HS-27A (cell line): ENCODE data around the gene ANKRD36B.
"Not testable (repeated sequence)": the region's sequence is repeated elsewhere in the genome, so short reads cannot be mapped to it uniquely, and the experiment has no call there.

ENCODE experiments used
- DNase-seq: peaks from one replicate; pipeline ENCODE4 v3.0.0-alpha.2; 2012; ENCODE audit warnings: low read depth, missing footprints

The ANKRD36B gene

DNA sequence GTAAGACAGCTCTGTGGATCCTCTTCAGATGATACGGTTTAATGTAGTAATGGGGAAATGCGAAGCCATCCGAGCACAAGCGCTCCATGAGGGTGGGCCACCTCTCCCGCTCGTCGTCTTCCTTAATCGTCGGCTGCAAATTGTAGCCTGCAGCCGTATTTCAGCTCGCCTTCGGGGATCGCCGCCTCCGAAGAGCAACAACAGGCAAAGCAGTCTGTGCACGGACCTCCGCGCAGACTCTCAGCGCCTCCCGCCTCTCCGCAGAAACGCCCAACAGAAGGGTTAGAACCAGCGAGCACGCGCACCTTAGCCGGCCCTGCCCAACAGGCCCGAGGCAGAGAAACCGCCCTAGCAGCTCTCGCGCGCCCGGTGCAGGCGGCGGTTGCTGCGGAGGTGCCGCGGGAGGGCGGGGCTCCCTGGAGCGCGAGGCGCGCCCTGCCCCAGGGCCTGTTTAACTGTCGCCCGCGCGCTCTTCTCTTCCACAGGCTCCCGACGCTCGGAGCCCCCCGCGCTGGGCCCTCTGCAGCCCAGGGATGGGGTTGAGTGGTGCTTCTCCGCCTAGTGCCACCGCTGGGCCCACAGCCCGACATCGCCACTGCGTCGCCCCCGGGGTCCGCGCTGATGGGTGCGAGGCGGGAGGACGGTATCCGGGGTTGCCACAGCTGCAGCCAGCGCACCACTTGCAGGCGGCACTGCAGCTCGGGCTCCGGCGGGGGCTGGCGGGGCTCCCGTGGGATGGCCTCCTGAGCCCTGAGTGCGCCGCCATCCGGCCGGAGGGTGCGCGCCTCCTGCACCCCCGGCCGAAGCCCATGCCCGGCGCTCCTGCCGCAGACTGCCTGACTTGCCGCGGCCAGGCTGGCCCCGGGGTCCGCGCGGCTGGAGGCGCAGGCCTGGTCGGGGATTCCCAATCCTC lies at the start of gene ANKRD36B:
TSS of gene ANKRD36B (minus strand) at position 280 of the 913 bp plus-strand sequence. CDS start at position 88, 192 bp downstream.
- DNase-seq = peak; percentile 23

DNA sequence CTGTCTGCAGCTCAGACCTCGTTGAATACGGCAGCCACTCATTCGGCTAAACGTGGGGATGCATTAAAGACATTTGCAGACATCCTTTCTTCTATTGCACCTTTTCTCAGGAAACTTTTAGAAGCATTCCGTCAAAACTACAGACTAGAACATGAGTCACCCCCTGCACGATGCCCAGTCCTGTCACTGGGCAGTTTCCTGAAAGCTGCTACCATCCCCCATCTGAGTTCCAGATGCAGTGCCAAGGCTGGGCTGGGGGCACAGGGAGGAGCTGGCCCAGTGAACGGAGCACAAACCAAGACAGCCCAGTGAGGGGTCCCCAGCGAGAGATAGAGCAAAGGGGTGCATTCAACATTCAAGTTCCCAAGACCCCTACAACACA lies 36.4 kb upstream of the ANKRD36B start:
- DNase-seq = not testable (repeated sequence)

DNA sequence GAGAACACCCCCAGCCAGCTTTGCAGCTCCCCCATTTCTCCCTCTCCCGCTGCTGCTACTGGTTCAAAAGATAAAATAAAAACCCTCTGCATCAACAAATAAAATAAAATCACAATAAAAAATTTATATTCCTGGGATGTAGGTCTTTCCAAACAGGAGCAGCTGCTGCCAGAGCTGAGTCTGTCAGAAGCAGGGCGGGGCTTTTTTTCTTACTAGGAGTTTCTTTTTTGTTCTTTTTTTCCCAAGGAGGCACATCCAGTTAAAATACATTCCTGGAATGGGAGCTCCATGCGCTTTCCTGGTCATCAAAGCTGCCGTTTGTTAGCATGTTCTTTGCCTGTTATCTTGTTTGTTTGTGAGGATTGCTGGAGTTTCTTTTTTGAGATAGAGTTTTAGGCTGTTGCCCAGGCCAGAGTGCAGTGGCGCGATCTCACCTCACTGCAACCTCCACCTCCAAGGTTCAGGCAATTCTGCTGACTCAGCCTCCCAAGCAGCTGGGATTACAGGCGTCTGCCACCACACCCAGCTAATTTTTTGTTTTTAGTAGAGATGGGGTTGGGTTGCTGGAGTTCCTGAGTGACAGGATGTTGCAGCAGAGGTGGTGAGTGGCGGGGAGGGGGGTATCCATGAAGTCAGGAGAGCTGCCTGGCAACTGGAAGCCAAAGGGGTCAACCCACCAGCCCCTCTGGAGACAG lies 35.8 kb upstream of the ANKRD36B start:
- not testable (repeated sequence) for DNase-seq

- DNase-seq = not testable (repeated sequence)
These were observed 33.3 kb upstream of the ANKRD36B start for GRCh38 chr2:97622976-97623375.

DNA sequence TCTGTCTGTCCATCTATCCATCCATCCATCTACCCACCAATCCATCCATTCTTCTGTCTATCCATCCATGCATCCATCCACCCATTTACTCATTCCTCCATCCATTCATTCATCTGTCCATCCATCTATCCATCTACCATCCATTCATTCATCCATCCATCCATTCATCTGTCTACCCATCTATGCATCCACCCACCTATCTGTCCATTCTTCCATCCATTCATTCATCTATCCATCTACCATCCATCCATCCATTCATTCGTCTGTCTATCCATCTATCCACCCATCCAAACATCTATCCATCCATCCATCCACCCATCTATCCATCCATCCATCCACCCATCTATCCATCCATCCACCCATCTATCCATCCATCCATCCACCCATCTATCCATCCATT lies 30.8 kb upstream of the ANKRD36B start:
- DNase-seq = not testable (repeated sequence)

- not testable (repeated sequence) for DNase-seq
These were observed 29.5 kb upstream of the ANKRD36B start for GRCh38 chr2:97618939-97619827.

DNA sequence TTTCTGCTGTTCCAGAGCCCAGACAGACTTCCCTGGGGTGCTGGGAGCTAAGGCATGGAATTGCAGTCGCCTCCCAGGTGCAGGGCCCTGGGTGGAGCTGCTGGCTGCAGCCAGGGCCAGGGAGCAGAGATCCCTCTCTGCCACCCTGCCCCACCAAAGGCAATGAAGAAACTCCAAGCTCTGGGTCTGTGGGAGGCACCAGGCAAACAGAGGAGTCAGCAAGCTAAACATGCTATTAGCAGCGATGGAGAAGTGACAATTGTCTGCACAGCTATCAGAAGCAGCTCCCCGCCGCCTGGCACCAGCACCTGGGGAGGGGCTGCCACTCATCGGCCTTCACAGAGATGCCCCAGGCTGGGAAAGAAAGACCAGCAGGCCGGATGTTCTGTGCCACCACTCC lies 28.2 kb upstream of the ANKRD36B start:
- no peak for DNase-seq

DNA sequence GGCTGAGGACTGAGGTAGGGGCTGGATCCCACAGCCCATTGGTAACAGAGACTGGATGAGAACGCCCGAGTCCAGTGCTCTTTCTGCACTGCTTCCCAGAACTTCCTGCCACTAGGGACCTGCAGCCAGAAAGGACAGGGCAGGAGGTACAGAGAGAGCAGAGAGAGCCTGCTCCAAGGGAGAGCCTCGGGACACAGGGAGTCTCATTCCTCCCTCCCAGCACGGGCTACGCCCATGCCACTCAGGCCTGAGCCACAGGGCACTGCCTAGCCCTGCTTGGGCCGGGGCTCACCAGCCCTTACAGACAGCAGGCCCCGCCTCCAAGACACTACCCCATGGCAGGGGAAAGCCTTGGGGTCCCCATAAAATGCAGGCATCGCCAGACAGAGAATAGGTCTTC lies 26.1 kb upstream of the ANKRD36B start:
- DNase-seq = not testable (repeated sequence)

DNA sequence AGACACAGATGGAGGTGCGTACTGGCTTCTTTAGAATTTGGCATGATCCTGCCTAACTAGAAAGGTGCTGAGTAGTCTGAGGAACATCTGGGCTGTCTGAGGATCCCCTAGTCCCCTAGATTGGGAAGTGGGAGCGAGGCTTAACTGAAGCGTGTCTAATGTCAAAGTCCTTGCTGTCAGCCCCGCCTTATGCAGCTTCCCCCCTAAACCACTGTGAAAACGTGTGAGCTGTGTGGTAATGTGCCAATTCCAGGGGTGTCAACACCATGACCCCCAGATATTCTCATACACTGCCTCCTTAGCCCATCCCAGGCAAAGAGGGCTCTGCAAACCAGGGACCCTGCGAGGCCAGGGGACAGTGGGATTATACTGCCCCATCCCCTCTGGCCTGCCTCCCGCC lies 22.2 kb upstream of the ANKRD36B start:
- DNase-seq = not testable (repeated sequence)

GRCh38 chr2:97608745-97609144 lies 19.1 kb upstream of the ANKRD36B start:
- DNase-seq = not testable (repeated sequence)

- DNase-seq = not testable (repeated sequence)
These were observed 16.1 kb upstream of the ANKRD36B start for GRCh38 chr2:97605524-97606339.

DNA sequence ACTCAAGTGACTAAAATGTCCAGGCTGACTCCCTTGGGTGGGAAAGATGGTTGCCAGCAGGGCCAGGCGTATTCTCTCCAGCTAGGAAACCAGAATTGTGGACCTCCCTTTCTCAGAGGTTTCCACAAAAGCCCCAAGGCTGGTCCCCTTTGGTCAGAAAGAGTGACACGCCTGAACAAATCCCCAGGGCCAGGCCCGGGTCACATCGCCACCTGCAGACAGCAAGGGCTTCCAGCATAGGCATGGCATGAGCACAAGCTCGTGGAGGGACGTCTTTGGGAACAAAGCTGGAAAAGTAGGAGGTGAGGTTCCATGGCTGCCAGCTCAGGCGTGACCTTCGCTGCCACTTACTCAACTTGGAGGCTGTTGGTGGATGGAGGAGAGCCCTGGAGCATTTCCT lies 15.4 kb upstream of the ANKRD36B start:
- not testable (repeated sequence) for DNase-seq

DNA sequence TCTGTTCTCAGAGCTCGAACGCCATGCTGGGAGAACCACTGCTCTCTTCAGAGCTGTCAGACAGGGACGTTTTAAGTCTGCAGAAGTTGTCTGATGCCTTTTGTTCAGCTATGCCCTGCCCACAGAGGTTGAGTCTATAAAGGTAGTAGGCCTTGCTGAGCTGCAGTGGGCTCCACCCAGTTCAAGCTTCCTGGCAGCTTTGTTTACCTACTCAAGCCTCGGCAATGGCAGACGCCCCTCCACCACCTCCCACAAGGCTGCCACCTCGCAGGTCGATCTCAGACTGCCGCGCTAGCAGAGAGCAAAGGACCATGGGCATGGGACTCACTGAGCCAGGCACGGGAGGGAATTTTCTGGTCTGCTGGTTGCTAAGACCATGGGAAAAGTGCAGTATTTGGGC lies 11.9 kb upstream of the ANKRD36B start:
- DNase-seq = not testable (repeated sequence)

DNA sequence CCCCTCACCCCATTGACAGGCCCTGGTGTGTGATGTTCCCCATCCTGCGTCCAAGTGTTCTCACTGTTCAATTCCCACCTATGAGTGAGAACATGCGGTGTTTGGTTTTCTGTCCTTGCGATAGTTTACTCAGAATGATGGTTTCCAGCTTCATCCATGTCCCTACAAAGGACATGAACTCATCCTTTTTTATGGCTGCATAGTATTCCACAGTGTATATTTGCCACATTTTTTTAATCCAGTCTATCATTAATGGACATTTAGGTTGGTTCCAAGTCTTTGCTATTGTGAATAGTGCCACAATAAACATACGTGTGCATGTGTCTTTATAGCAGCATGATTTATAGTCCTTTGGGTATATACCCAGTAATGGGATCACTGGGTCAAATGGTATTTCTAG lies 6.5 kb upstream of the ANKRD36B start:
- not testable (repeated sequence) for DNase-seq

GRCh38 chr2:97593520-97593919 lies 3.8 kb upstream of the ANKRD36B start:
- not testable (repeated sequence) for DNase-seq

- DNase-seq = peak; percentile 62
These were observed 1.1 kb upstream of the ANKRD36B start for GRCh38 chr2:97590515-97591394.

DNA sequence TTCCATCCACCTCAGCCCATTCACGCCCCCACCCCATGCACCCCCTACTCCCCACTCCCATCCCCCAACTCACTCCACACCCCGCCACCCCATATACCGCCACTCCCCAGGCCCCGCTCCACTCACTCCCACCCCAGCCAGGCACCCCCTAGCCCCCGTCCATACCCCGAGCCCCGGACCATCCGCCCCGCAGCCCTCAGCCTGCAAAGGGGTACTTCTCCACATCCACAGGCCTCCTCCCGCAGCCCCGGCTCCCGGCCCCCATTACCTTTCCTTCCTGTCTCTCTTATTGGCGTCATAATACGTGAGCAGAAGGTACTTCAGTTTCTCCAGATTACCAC lies 450 bp downstream of the ANKRD36B start:
- DNase-seq = not testable (repeated sequence)

DNA sequence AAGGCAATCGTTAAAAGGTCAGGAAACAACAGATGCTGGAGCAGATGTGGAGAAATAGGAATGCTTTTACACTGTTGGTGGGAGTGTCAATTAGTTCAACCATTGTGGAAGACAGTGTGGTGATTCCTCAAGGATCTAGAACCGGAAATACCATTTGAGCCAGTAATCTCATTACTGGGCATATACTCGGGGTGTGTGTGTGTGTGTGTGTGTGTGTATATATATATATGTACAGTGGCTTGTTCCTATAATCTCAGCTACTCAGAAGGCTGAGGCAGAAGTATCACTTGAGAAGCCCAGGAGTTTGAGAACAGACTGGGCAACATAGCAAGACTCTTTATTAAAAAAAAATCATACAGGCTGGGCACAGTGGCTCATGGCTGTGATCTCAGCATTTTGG lies 24.0 kb downstream of the ANKRD36B start:
- not testable (repeated sequence) for DNase-seq

DNA sequence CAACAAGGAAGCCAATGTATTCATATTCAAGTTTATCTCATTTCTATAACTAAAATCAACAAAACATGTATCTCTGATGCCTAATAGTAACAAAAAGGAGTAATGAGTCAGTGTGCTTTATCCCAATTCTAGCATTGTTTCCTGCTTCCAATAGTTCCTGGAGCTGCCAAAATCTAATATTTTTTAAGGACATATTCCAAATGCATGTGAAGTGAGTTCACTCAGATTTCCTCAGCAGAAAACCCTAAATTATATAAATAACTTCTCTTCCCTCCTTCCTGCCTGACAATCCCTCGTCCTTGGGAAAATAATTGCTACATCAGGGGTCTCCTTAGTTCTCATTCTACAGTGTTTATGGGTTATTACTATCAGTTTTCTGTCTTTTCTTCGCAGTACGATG lies 37.3 kb downstream of the ANKRD36B start:
- DNase-seq = not testable (repeated sequence)

DNA sequence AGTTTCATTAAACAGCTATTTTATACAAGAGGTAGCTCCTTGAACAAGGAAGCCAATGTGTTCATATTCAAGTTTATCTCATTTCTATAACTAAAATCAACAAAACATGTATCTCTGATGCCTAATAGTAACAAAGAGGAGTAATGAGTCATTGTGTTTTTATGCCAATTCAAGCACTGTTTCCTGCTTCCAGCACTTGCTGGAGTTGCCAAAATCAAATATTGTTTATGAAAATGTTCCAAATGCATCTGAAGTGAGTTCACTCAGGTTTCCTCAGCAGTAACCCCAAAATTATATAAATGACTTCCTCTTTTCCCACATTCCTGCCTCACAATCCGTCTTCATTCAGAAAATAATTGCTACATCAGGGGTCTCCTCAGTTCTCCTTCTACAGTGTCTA lies 39.2 kb downstream of the ANKRD36B start:
- DNase-seq = not testable (repeated sequence)
